ENCODE results near the gene SLC17A5. TPM values are rescaled to one million over a fixed set of nuclear protein-coding genes. Genes with fewer than 3 reads are reported as not detected.
"Not testable (repeated sequence)": the region's sequence is repeated elsewhere in the genome, so short reads cannot be mapped to it uniquely, and the experiment has no call there.

SLC17A5 gene
- total RNA-seq = 1 to 10 TPM; 6.0 to 6.9 TPM

- ATAC-seq (peak; percentile 97 to 98), DNase-seq (ENCODE audit: low spot score) (peak; percentile 93)
- Mint-ChIP-seq H3K4me3 (peak within 1 kb of the TSS; percentile 93), H3K4me1 (ENCODE audit: low read depth in 2 of 2) (peaks cover 31 to 42% of the 10 kb centered on the region in 2 donors), H3K9me3 (no peaks in the 10 kb centered on the region), H3K27ac (peak within 1 kb of the TSS; percentile 89 to 96), H3K27me3 (no peaks in the 10 kb centered on the region), H3K36me3 (peaks cover 6% of the 10 kb centered on the region)
Observed at GRCh38 chr6:73653571-73654424, at the start of gene SLC17A5. Gene SLC17A5, minus strand, starts transcription at chr6:73653992. Its CDS starts 106 bp downstream, at chr6:73653886.

GRCh38 chr6:73703466-73703865 lies 49.7 kb upstream of the SLC17A5 start:
- Mint-ChIP-seq H3K27ac (no peak overlapping the region), H3K9me3 (no peaks in the 10 kb centered on the region), H3K4me1 (ENCODE audit: low read depth in 2 of 2) (peaks cover 0 to 3% of the 10 kb centered on the region in 2 donors), H3K36me3 (no peaks in the 10 kb centered on the region), H3K27me3 (peaks cover 0 to 9% of the 10 kb centered on the region in 2 donors), H3K4me3 (no peak overlapping the region)
- no peak for ATAC-seq
- no peak for DNase-seq (ENCODE audit: low spot score)

GRCh38 chr6:73702444-73702843 lies 48.7 kb upstream of the SLC17A5 start:
- Mint-ChIP-seq H3K4me1 (ENCODE audit: low read depth in 2 of 2) (peaks cover 3 to 8% of the 10 kb centered on the region in 2 donors), H3K9me3 (no peaks in the 10 kb centered on the region), H3K27me3 (peaks cover 6 to 16% of the 10 kb centered on the region in 2 donors), H3K36me3 (no peaks in the 10 kb centered on the region), H3K27ac (no peak overlapping the region), H3K4me3 (no peak overlapping the region)
- DNase-seq (ENCODE audit: low spot score) (no peak), ATAC-seq (no peak)

- no peaks in the 10 kb centered on the region for H3K9me3 Mint-ChIP-seq
- H3K27ac Mint-ChIP-seq = no peak overlapping the region
- peaks cover 20 to 29% of the 10 kb centered on the region in 2 donors for H3K4me1 Mint-ChIP-seq (ENCODE audit: low read depth in 2 of 2)
- no peaks in the 10 kb centered on the region for H3K36me3 Mint-ChIP-seq
- DNase-seq (ENCODE audit: low spot score) (no peak), ATAC-seq (no peak)
- no peak overlapping the region for H3K4me3 Mint-ChIP-seq
- peaks cover 13 to 18% of the 10 kb centered on the region in 2 donors for H3K27me3 Mint-ChIP-seq
Observed at GRCh38 chr6:73699676-73700459, 46.1 kb upstream of the SLC17A5 start.

- DNase-seq (ENCODE audit: low spot score) (no peak), ATAC-seq (no peak)
- Mint-ChIP-seq H3K4me3 (peak overlapping the region; percentile 87), H3K27me3 (peaks cover 13 to 17% of the 10 kb centered on the region in 2 donors), H3K36me3 (no peaks in the 10 kb centered on the region), H3K4me1 (ENCODE audit: low read depth in 2 of 2) (peaks cover 20 to 29% of the 10 kb centered on the region in 2 donors), H3K27ac (no peak overlapping the region), H3K9me3 (no peaks in the 10 kb centered on the region)
Observed at GRCh38 chr6:73696966-73697655, 43.3 kb upstream of the SLC17A5 start.

GRCh38 chr6:73695619-73696421 lies 42.0 kb upstream of the SLC17A5 start, which contains the start of gene CD109:
Gene CD109, plus strand, starts transcription at chr6:73696203. Its CDS starts 13 bp downstream, at chr6:73696216.
- Mint-ChIP-seq H3K9me3 (no peaks in the 10 kb centered on the region), H3K4me1 (ENCODE audit: low read depth in 2 of 2) (peaks cover 20 to 29% of the 10 kb centered on the region in 2 donors), H3K36me3 (no peaks in the 10 kb centered on the region), H3K27ac (peak within 1 kb of the TSS; percentile 67 to 78), H3K27me3 (peaks cover 13 to 17% of the 10 kb centered on the region in 2 donors), H3K4me3 (peak within 1 kb of the TSS; percentile 87)
- peak; percentile 77 to 78 for ATAC-seq
- peak; percentile 68 for DNase-seq (ENCODE audit: low spot score)

GRCh38 chr6:73694711-73695411 lies 41.1 kb upstream of the SLC17A5 start:
- H3K4me1 Mint-ChIP-seq (ENCODE audit: low read depth in 2 of 2) = peaks cover 20 to 29% of the 10 kb centered on the region in 2 donors
- H3K36me3 Mint-ChIP-seq = no peaks in the 10 kb centered on the region
- H3K4me3 Mint-ChIP-seq = peak overlapping the region; percentile 87
- H3K9me3 Mint-ChIP-seq = no peaks in the 10 kb centered on the region
- peak overlapping the region; percentile 67 to 78 for H3K27ac Mint-ChIP-seq
- DNase-seq (ENCODE audit: low spot score) = no peak
- ATAC-seq = no peak
- peaks cover 14 to 17% of the 10 kb centered on the region in 2 donors for H3K27me3 Mint-ChIP-seq

- H3K27me3 Mint-ChIP-seq = peaks cover 9 to 18% of the 10 kb centered on the region in 2 donors
- H3K27ac Mint-ChIP-seq = no peak overlapping the region
- H3K9me3 Mint-ChIP-seq = no peaks in the 10 kb centered on the region
- H3K36me3 Mint-ChIP-seq = no peaks in the 10 kb centered on the region
- H3K4me1 Mint-ChIP-seq (ENCODE audit: low read depth in 2 of 2) = peaks cover 12% of the 10 kb centered on the region in 2 donors
- ATAC-seq (no peak), DNase-seq (ENCODE audit: low spot score) (no peak)
- H3K4me3 Mint-ChIP-seq = no peak overlapping the region
Observed at GRCh38 chr6:73691512-73691911, 37.7 kb upstream of the SLC17A5 start.

- DNase-seq (ENCODE audit: low spot score) = no peak
Observed at GRCh38 chr6:73690056-73690455, 36.3 kb upstream of the SLC17A5 start.

GRCh38 chr6:73688351-73688750 lies 34.6 kb upstream of the SLC17A5 start:
- Mint-ChIP-seq H3K27ac (no peak overlapping the region), H3K4me3 (no peak overlapping the region), H3K4me1 (ENCODE audit: low read depth in 2 of 2) (no peaks in the 10 kb centered on the region), H3K36me3 (no peaks in the 10 kb centered on the region), H3K9me3 (no peaks in the 10 kb centered on the region), H3K27me3 (peaks cover 13 to 27% of the 10 kb centered on the region in 2 donors)
- ATAC-seq (no peak), DNase-seq (ENCODE audit: low spot score) (no peak)

More at GRCh38 chr6:73690056-73690455, 36.3 kb upstream of the SLC17A5 start:
- no peak overlapping the region for H3K4me3 Mint-ChIP-seq
- H3K27me3 Mint-ChIP-seq = peaks cover 13 to 27% of the 10 kb centered on the region in 2 donors
- H3K27ac Mint-ChIP-seq = no peak overlapping the region
- no peaks in the 10 kb centered on the region for H3K36me3 Mint-ChIP-seq
- peaks cover under 1 to 2% of the 10 kb centered on the region in 2 donors for H3K4me1 Mint-ChIP-seq (ENCODE audit: low read depth in 2 of 2)
- no peak for ATAC-seq
- H3K9me3 Mint-ChIP-seq = no peaks in the 10 kb centered on the region

- not testable (repeated sequence) for H3K27ac Mint-ChIP-seq; H3K9me3 Mint-ChIP-seq; H3K4me1 Mint-ChIP-seq (ENCODE audit: low read depth in 2 of 2); H3K36me3 Mint-ChIP-seq; H3K4me3 Mint-ChIP-seq; DNase-seq (ENCODE audit: low spot score); ATAC-seq
- peaks cover 10 to 19% of the 10 kb centered on the region in 2 donors for H3K27me3 Mint-ChIP-seq
Observed at GRCh38 chr6:73683574-73683973, 29.8 kb upstream of the SLC17A5 start.

- Mint-ChIP-seq H3K36me3 (no peaks in the 10 kb centered on the region), H3K4me1 (ENCODE audit: low read depth in 2 of 2) (peaks cover 0 to 3% of the 10 kb centered on the region in 2 donors), H3K9me3 (no peaks in the 10 kb centered on the region), H3K27ac (no peak overlapping the region), H3K27me3 (no peaks in the 10 kb centered on the region), H3K4me3 (no peak overlapping the region)
- ATAC-seq = no peak
- DNase-seq (ENCODE audit: low spot score) = no peak
Observed at GRCh38 chr6:73680289-73680918, 26.6 kb upstream of the SLC17A5 start.
